Endodermal cell (in vitro differentiated cells): ENCODE results near the gene PVALB. TPM values are rescaled to one million over a fixed set of nuclear protein-coding genes. Genes with fewer than 3 reads are reported as not detected.

Source experiments
- DNase-seq: peaks from one replicate; pipeline ENCODE4 v3.0.0-alpha.2; 2017
- H3K27ac ChIP-seq: 2 replicates; pipeline ENCODE4 v1.5.1; 2013; ENCODE audit warnings: mild to moderate bottlenecking, low read depth, low read length, moderate library complexity
- H3K27me3 ChIP-seq: 2 replicates; pipeline ENCODE4 v1.6.1; 2013; ENCODE audit warnings: mild to moderate bottlenecking, low read length, moderate library complexity; ENCODE audit not compliant: insufficient read depth, control insufficient read depth, poor library complexity, severe bottlenecking
- H3K36me3 ChIP-seq: 2 replicates; pipeline ENCODE4 v1.7.0; 2013; ENCODE audit warnings: mild to moderate bottlenecking, low read length, moderate library complexity; ENCODE audit not compliant: control insufficient read depth, insufficient read depth
- H3K4me1 ChIP-seq: one replicate; pipeline ENCODE4 v1.7.0; 2013; ENCODE audit warnings: low read length; ENCODE audit not compliant: control insufficient read depth, insufficient read depth
- H3K4me3 ChIP-seq: 2 replicates; pipeline ENCODE4 v1.5.1; 2013; ENCODE audit warnings: mild to moderate bottlenecking, low read length, moderate library complexity
- H3K9ac ChIP-seq: 2 replicates; pipeline ENCODE4 v1.6.1; 2013; ENCODE audit warnings: mild to moderate bottlenecking, low read length, moderate library complexity; ENCODE audit not compliant: poor library complexity, severe bottlenecking; ENCODE audit errors: extremely low read depth
- H3K9me3 ChIP-seq: 2 replicates; pipeline ENCODE4 v1.6.1; 2013; ENCODE audit warnings: mild to moderate bottlenecking, low read length, moderate library complexity; ENCODE audit not compliant: control insufficient read depth
- H3K27ac Mint-ChIP-seq: 2 replicates; pipeline ENCODE4 v1.8.0; 2020; ENCODE audit warnings: mixed read lengths
- H3K27me3 Mint-ChIP-seq: 2 replicates; pipeline ENCODE4 v1.8.0; 2021; ENCODE audit warnings: mild to moderate bottlenecking, mixed read lengths; ENCODE audit not compliant: insufficient read depth
- H3K36me3 Mint-ChIP-seq: 2 replicates; pipeline ENCODE4 v1.8.0; 2020; ENCODE audit warnings: low read depth, mixed read lengths
- H3K4me1 Mint-ChIP-seq: 2 replicates; pipeline ENCODE4 v1.8.0; 2020; ENCODE audit warnings: mixed read lengths
- H3K4me3 Mint-ChIP-seq: 2 replicates; pipeline ENCODE4 v1.8.0; 2020; ENCODE audit warnings: mild to moderate bottlenecking, moderate library complexity, mixed read lengths
- H3K9me3 Mint-ChIP-seq: 2 replicates; pipeline ENCODE4 v1.8.0; 2020; ENCODE audit warnings: mild to moderate bottlenecking, mixed read lengths
- CTCF ChIP-seq: fragments of 200-600 bp; sonication (generic); conservative IDR thresholded peaks from 2 replicates; pipeline ENCODE4 v1.5.0; 2021; ENCODE audit warnings: antibody characterized with exemption, mild to moderate bottlenecking
- whole genome bisulfite sequencing, 2 experiments: methylation state at CpG; one replicate each; pipeline versions ENCODE4 v1.1.5 to v1.1.7; 2013; ENCODE audit warnings: missing lambda C conversion rate in 2 of 2, mixed read lengths in 1 of 2; ENCODE audit not compliant: insufficient coverage in 1 of 2, insufficient read length in 1 of 2; 5-methylcytosine and 5-hydroxymethylcytosine counted together
- total RNA-seq, 2 donors: library from RNA; stranded (reverse); fragmentation: NEBNext Ultra II Directional in 1 of 2; extraction: Animal tissue kit (Norgen Biotek cat#: 25700) in 1 of 2; gene quantifications; 2 replicates in 1 of 2; 3 replicates in 1 of 2; pipeline ENCODE4 v1.2.1, GENCODE V29; 2021

Gene PVALB
- total RNA-seq, 2 donors from 2014 or later, result not detected

- no peaks in the 10 kb centered on the region for H3K36me3 Mint-ChIP-seq
- peaks cover 11% of the 10 kb centered on the region for H3K27me3 Mint-ChIP-seq
- Histone ChIP-seq H3K36me3 (no peaks in the 10 kb centered on the region), H3K4me3 (no peak overlapping the region), H3K4me1 (no peaks in the 10 kb centered on the region), H3K27me3 (peaks cover 10% of the 10 kb centered on the region), H3K27ac (no peak overlapping the region), H3K9ac (no peak overlapping the region), H3K9me3 (no peaks in the 10 kb centered on the region)
- no peak for TF ChIP-seq CTCF
- H3K9me3 Mint-ChIP-seq, result no peaks in the 10 kb centered on the region
- no peak overlapping the region for H3K4me3 Mint-ChIP-seq
- no CpG with 5 or more reads among the region's 1 CpG for WGBS, 2 experiments
- H3K27ac Mint-ChIP-seq, result no peak overlapping the region
- no peak for DNase-seq
- peaks cover 9% of the 10 kb centered on the region for H3K4me1 Mint-ChIP-seq
Observed at GRCh38 chr22:36803358-36803757, 13.5 kb downstream of the PVALB start.

GRCh38 chr22:36798674-36799066, 18.2 kb downstream of the PVALB start:
- Mint-ChIP-seq H3K9me3 (no peaks in the 10 kb centered on the region), H3K27me3 (peaks cover 7% of the 10 kb centered on the region), H3K27ac (no peak overlapping the region), H3K4me3 (no peak overlapping the region), H3K36me3 (no peaks in the 10 kb centered on the region), H3K4me1 (no peaks in the 10 kb centered on the region)
- H3K27ac ChIP-seq, result no peak overlapping the region
- H3K9me3 ChIP-seq, result no peaks in the 10 kb centered on the region
- WGBS, 2 experiments, result 88 to 95% methylated on average over 8 to 11 of the region's 11 CpGs
- H3K36me3 ChIP-seq, result no peaks in the 10 kb centered on the region
- no peaks in the 10 kb centered on the region for H3K4me1 ChIP-seq
- TF ChIP-seq CTCF, result no peak
- no peak overlapping the region for H3K4me3 ChIP-seq
- H3K27me3 ChIP-seq, result peaks cover 5% of the 10 kb centered on the region
- H3K9ac ChIP-seq, result no peak overlapping the region
- no peak for DNase-seq

- H3K9ac ChIP-seq, result no peak overlapping the region
Observed at GRCh38 chr22:36797911-36798673, 18.7 kb downstream of the PVALB start.

More at GRCh38 chr22:36797911-36798673, 18.7 kb downstream of the PVALB start:
- no peaks in the 10 kb centered on the region for H3K4me1 Mint-ChIP-seq
- Histone ChIP-seq H3K36me3 (no peaks in the 10 kb centered on the region), H3K27ac (no peak overlapping the region), H3K4me1 (no peaks in the 10 kb centered on the region), H3K9me3 (no peaks in the 10 kb centered on the region), H3K4me3 (no peak overlapping the region), H3K27me3 (peaks cover 1% of the 10 kb centered on the region)
- no peak for DNase-seq
- WGBS, 2 experiments, result 54 to 79% methylated on average over 4 to 12 of the region's 12 CpGs
- no peak overlapping the region for H3K4me3 Mint-ChIP-seq
- H3K9me3 Mint-ChIP-seq, result no peaks in the 10 kb centered on the region
- TF ChIP-seq CTCF, result no peak
- no peak overlapping the region for H3K27ac Mint-ChIP-seq
- peaks cover 7% of the 10 kb centered on the region for H3K27me3 Mint-ChIP-seq
- H3K36me3 Mint-ChIP-seq, result no peaks in the 10 kb centered on the region
